GM12892 (cell line): Measurements from ENCODE around the gene VPS13D.

ENCODE experiments used
- POLR2A ChIP-seq: IDR thresholded peaks from 2 replicates; pipeline ENCODE4 v1.6.1; 2011; ENCODE audit warnings: low read depth, low read length, control low read depth
- POLR2AphosphoS5 ChIP-seq: IDR thresholded peaks from 2 replicates; pipeline ENCODE4 v1.6.1; 2011; ENCODE audit warnings: low read depth, low read length, control low read depth
- TAF1 ChIP-seq: IDR thresholded peaks from 2 replicates; pipeline ENCODE4 v1.6.1; 2011; ENCODE audit warnings: low read depth, mild to moderate bottlenecking, control low read depth, low read length, borderline replicate concordance

- no peak for TF ChIP-seq POLR2A
- no peak for TF ChIP-seq POLR2AphosphoS5
- TF ChIP-seq TAF1: no peak
Measured at GRCh38 chr1:12201352-12202189, 28.3 kb upstream of the VPS13D start.
